ENCODE measurements around the gene NCKAP5. TPM values are rescaled to one million over a fixed set of nuclear protein-coding genes. Genes with fewer than 3 reads are reported as not detected.
"Not testable (repeated sequence)": the region's sequence is repeated elsewhere in the genome, so short reads cannot be mapped to it uniquely, and the experiment has no call there.

NCKAP5 gene
- total and polyA plus RNA-seq, 7 donors: 0.03 to 1.2 (median 0.22) TPM

- Histone ChIP-seq H3K4me3 (no peak overlapping the region), H3K4me1 (no peaks in the 10 kb centered on the region), H3K9me3 (no peaks in the 10 kb centered on the region), H3K36me3 (ENCODE audit: insufficient read depth in 1 of 2, low read depth in 1 of 2) (no peaks in the 10 kb centered on the region), H3K27me3 (ENCODE audit: insufficient read depth in 3 of 3, low read length in 2 of 3) (no peaks in the 10 kb centered on the region), H3K27ac (no peak overlapping the region)
- DNase-seq (no peak), ATAC-seq (no peak)
- TF ChIP-seq, protein P1, sequence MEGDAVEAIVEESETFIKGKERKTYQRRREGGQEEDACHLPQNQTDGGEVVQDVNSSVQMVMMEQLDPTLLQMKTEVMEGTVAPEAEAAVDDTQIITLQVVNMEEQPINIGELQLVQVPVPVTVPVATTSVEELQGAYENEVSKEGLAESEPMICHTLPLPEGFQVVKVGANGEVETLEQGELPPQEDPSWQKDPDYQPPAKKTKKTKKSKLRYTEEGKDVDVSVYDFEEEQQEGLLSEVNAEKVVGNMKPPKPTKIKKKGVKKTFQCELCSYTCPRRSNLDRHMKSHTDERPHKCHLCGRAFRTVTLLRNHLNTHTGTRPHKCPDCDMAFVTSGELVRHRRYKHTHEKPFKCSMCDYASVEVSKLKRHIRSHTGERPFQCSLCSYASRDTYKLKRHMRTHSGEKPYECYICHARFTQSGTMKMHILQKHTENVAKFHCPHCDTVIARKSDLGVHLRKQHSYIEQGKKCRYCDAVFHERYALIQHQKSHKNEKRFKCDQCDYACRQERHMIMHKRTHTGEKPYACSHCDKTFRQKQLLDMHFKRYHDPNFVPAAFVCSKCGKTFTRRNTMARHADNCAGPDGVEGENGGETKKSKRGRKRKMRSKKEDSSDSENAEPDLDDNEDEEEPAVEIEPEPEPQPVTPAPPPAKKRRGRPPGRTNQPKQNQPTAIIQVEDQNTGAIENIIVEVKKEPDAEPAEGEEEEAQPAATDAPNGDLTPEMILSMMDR (IDR thresholded peaks at IDR 0.05): no peak
- WGBS, 3 donors: 46 to 62% (median 54%) methylated on average over 2 of the region's 2 CpGs
- intact Hi-C loops (cut with DNase I): no loop called here
These were observed 752.7 kb downstream of the NCKAP5 start for GRCh38 chr2:132815516-132815915.

DNA sequence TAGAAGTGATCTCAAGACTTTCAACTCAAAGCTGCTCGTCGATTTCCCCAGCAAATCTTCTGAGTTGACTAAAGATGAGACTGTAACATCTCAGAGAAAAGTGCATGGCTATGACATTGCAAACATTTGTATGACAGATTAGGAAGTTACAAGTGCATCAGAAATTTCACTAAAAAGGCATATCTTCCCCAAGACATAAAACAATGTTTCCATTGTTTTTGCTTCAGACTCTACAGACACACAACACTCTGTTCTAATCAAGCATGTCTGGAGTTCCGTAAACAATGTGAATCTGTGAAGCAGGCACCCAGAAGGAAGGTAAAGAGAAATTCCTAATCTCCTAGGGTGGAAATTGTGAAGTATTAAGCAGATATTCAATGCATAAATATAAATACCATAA lies 753.6 kb downstream of the NCKAP5 start:
- TF ChIP-seq, protein P1 (IDR thresholded peaks at IDR 0.05): no peak
- intact Hi-C loops (cut with DNase I): no loop called here
- 28 to 47% (median 41%) methylated on average over 3 of the region's 3 CpGs for WGBS, 3 donors

GRCh38 chr2:132813422-132813821 lies 754.8 kb downstream of the NCKAP5 start:
- 78 to 88% (median 83%) methylated on average over 2 of the region's 2 CpGs for WGBS, 3 donors
- DNase-seq: no peak
- Histone ChIP-seq H3K36me3 (ENCODE audit: insufficient read depth in 1 of 2, low read depth in 1 of 2) (no peaks in the 10 kb centered on the region), H3K4me1 (no peaks in the 10 kb centered on the region), H3K27ac (no peak overlapping the region), H3K27me3 (ENCODE audit: insufficient read depth in 3 of 3, low read length in 2 of 3) (no peaks in the 10 kb centered on the region), H3K9me3 (no peaks in the 10 kb centered on the region), H3K4me3 (no peak overlapping the region)
- TF ChIP-seq, protein P1 (IDR thresholded peaks at IDR 0.05): no peak
- intact Hi-C loops (cut with DNase I): no loop called here
- no peak for ATAC-seq

More for the DNA sequence above, 753.6 kb downstream of the NCKAP5 start:
- H3K4me1 ChIP-seq: no peaks in the 10 kb centered on the region
- DNase-seq: no peak
- H3K36me3 ChIP-seq (ENCODE audit: insufficient read depth in 1 of 2, low read depth in 1 of 2): no peaks in the 10 kb centered on the region
- no peaks in the 10 kb centered on the region for H3K9me3 ChIP-seq
- ATAC-seq: no peak
- no peaks in the 10 kb centered on the region for H3K27me3 ChIP-seq (ENCODE audit: insufficient read depth in 3 of 3, low read length in 2 of 3)
- no peak overlapping the region for H3K27ac ChIP-seq
- H3K4me3 ChIP-seq: no peak overlapping the region

DNA sequence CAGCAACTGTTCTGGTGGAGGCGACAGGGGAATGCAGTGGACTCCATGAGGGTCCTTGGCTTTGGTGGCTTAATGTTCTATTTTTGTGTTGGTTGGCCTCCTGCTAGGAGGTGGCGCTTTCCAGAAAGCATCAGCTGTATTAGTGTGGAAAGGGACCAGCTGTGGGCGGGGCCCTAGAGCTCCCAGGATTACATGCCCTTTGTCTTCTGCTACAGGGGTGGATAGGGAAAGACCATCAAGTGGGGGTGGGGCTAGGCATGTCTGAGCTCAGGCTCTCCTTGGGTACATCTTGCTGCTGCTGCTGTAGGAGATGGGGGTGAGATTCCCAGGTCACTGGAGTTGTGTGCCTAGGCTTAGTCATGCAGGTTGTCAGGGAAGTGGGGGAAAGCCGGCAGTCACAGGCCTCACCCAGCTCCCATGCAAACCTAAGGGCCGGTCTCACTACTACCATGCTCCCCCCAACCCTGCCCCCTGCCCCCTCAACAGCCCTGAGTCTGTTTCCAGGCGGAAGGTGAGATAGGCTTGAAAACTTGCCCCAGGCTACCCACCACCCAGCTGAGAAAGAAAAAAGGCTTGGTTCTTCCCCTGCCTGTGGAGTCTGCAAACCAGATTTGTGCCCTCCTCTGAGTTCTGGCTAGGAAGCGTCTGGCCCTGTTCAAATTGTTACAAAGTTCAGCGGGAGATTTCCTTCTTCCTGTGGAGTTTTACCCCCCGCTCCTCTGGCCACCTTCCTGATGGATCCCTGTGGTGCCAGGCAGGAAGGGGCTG lies 756.9 kb downstream of the NCKAP5 start:
- TF ChIP-seq, protein P1 (IDR thresholded peaks at IDR 0.05): no peak
- Histone ChIP-seq H3K4me1 (no peaks in the 10 kb centered on the region), H3K9me3 (peaks cover 6% of the 10 kb centered on the region), H3K4me3 (no peak overlapping the region), H3K27me3 (ENCODE audit: insufficient read depth in 3 of 3, low read length in 2 of 3) (no peaks in the 10 kb centered on the region), H3K27ac (no peak overlapping the region), H3K36me3 (ENCODE audit: insufficient read depth in 1 of 2, low read depth in 1 of 2) (no peaks in the 10 kb centered on the region)
- 80 to 82% (median 80%) methylated on average over 9 of the region's 9 CpGs for WGBS, 3 donors
- ATAC-seq (no peak), DNase-seq (no peak)
- intact Hi-C loops (cut with DNase I): no loop called here

DNA sequence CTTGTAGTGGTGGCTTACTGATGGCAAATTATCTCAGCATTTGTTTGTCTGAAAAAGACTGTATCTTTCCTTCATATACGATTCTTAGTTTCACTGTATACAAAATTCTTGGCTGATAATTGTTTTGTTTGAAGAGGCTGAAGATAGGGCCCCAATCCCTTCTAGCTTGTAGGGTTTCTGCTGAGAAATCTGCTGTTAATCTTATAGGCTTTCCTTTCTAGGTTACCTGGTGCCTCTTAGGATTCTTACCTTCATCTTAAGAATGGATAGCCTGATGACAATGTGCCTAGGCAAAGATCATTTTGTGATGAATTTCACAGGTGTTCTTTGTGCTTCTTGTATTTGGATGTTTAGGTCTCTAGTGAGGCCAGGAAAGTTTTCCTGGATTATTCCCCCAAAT lies 758.3 kb downstream of the NCKAP5 start:
- DNase-seq; intact Hi-C loops (cut with DNase I); H3K9me3 ChIP-seq; H3K4me1 ChIP-seq; H3K27ac ChIP-seq; H3K36me3 ChIP-seq (ENCODE audit: insufficient read depth in 1 of 2, low read depth in 1 of 2); ATAC-seq; H3K4me3 ChIP-seq; H3K27me3 ChIP-seq (ENCODE audit: insufficient read depth in 3 of 3, low read length in 2 of 3): not testable (repeated sequence)
- 89 to 97% (median 91%) methylated on average over 1 of the region's 1 CpG for WGBS, 3 donors
